WERI-Rb-1 (cell line): ENCODE data around the gene SGPL1.
A peak's percentile ranks its signal among the peaks of the same experiment; 100 is the strongest.

Experiments
- DNase-seq: peaks from one replicate; pipeline ENCODE4 v3.0.0-alpha.2; 2020
- H3K27ac ChIP-seq: fragments of 250-450 bp; sonication (Bioruptor Pico); 2 replicates; pipeline ENCODE4 v1.5.1; 2020; ENCODE audit warnings: mild to moderate bottlenecking, moderate library complexity
- H3K27me3 ChIP-seq: fragments of 250-450 bp; sonication (Bioruptor Pico); 2 replicates; pipeline ENCODE4 v1.5.1; 2021; ENCODE audit warnings: mild to moderate bottlenecking, low read depth, moderate library complexity; ENCODE audit not compliant: insufficient read depth, severe bottlenecking
- H3K36me3 ChIP-seq: fragments of 250-450 bp; sonication (Bioruptor Pico); 2 replicates; pipeline ENCODE4 v1.5.1; 2020; ENCODE audit warnings: mild to moderate bottlenecking, moderate library complexity
- H3K4me3 ChIP-seq: 2 replicates; pipeline ENCODE4 v1.5.1; 2011; ENCODE audit warnings: low read depth, mild to moderate bottlenecking, control low read depth, low read length
- H3K9me3 ChIP-seq: fragments of 250-450 bp; sonication (Bioruptor Pico); 2 replicates; pipeline ENCODE4 v1.5.1; 2021; ENCODE audit warnings: mild to moderate bottlenecking, moderate library complexity; ENCODE audit not compliant: severe bottlenecking
- TF ChIP-seq, protein P1 (sequence below): IDR thresholded peaks from 2 replicates; pipeline ENCODE4 v1.5.1; 2011; ENCODE audit warnings: low read depth, mild to moderate bottlenecking, control low read depth, inconsistent platforms, low read length

The SGPL1 gene

DNA sequence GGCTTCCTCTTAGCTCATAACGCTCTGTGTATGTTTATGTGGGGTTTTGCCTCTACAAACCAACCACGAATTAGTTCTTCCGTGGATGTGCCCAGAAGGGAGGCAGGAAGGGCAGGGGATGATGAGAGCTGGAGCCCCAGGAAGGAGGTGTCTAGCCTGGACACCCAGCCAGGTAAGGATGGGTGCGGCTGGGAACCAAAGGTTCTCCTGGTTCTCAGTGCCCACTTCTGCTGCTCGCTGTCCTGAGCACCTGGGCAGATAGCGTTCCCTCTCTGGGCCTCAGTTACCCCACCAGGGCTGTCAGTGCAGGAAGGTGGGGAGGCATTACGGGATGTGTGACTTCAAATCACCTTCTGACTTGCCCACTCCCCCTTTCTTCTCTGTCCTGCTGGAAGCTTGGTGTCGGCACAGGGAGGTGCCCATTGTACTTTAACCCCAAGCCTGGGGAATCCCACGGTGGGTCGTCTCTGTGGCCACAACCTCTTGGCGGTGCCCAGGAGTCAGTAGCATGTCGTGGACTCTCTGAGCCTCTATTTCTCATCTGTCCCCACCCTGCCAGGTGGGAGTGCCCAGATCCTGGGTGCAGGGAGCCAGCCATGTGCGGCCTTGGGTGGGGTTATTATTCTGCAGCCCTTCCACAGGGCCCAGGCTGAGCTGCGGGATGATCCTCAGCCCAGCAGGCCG lies 91.3 kb downstream of the SGPL1 start:
- Histone ChIP-seq H3K36me3 (no peaks in the 10 kb centered on the region), H3K27ac (no peak overlapping the region), H3K9me3 (no peaks in the 10 kb centered on the region), H3K4me3 (no peak overlapping the region), H3K27me3 (no peaks in the 10 kb centered on the region)
- no peak for DNase-seq
- TF ChIP-seq, protein P1, sequence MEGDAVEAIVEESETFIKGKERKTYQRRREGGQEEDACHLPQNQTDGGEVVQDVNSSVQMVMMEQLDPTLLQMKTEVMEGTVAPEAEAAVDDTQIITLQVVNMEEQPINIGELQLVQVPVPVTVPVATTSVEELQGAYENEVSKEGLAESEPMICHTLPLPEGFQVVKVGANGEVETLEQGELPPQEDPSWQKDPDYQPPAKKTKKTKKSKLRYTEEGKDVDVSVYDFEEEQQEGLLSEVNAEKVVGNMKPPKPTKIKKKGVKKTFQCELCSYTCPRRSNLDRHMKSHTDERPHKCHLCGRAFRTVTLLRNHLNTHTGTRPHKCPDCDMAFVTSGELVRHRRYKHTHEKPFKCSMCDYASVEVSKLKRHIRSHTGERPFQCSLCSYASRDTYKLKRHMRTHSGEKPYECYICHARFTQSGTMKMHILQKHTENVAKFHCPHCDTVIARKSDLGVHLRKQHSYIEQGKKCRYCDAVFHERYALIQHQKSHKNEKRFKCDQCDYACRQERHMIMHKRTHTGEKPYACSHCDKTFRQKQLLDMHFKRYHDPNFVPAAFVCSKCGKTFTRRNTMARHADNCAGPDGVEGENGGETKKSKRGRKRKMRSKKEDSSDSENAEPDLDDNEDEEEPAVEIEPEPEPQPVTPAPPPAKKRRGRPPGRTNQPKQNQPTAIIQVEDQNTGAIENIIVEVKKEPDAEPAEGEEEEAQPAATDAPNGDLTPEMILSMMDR: no peak

DNA sequence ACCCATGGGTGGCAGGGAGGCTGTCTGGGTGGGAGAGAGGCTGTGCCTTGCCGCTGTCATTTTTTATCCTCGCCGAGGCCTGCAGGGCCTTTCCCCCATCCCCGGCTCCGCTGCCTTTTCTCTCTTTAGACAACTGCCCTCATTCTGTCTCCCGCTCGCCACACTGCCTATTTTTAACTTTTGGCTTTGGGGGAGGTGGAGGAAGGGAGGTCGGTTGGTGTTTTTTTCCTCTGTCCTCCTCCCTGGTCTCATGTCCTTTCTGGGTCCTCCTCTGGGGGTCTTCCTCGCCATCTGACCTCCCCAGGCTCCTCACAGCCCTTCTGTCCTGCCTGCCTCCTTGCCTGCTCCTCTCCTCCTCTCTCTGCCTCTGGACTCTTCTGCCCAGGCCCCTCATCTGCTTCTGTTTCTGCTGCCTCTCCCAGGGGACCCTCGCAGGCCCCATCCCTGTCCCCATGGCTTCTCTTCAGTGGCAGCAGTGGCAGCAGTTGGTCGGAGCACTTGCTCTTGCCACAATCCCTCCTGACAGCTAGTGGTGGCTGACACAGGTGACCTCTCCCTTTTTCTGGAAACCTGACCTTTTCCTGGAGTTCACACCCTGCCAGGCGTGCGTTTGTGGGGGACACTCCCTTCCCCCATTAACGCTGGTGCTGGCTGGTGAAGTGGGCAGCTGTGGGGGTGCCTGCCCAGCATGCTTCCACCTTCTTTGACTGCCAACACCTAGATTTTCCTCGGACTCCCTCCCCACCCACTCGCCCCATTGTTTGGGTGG lies 92.1 kb downstream of the SGPL1 start:
- H3K27ac ChIP-seq: peak overlapping the region; percentile 11; the same call in 1 of the 2 replicates
- no peak for DNase-seq
- TF ChIP-seq, protein P1: no peak
- no peaks in the 10 kb centered on the region for H3K36me3 ChIP-seq
- no peak overlapping the region for H3K4me3 ChIP-seq
- no peaks in the 10 kb centered on the region for H3K9me3 ChIP-seq
- H3K27me3 ChIP-seq: no peaks in the 10 kb centered on the region

DNA sequence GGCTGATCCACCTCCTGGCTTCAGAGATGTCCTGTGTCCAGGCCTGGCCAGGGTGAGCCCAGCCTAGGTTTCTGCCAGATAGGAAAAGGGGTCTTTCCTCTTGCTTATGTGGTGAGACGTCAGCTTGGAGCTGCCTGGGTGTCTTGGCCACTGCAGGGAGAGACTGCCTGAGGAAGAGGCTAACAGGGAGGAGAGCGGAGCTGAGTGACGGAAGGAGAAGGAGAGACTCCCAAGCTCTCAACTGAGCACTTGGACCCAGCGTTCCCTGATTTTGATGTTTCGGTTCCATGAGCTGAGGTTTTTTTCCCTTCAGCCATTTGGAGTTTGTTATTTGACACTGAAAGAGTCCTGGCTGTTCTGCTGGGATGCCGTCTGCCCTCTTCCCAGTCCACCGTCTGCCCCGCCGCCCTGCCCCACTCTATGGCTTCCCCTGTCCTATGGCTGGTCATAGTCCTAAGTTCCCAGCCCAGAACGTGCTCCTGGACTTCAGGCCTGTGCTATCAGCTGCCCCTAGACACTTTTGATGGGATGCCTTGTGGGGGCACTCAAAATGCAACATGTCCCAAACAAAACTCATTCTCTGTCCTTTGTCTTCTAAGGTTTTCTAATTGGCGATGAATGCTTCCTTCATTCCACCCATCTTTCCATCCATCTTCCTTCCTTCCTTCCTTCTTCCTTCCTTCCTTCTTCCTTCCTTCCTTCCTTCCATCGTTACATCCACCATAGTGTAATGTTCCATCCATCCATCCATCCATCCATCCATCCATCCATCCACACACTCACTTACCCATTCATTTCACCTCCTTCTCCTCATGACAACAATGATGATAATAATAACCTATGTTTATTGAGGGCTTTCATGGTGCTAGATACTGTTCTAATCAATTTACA lies 92.9 kb downstream of the SGPL1 start:
- no peak for DNase-seq
- Histone ChIP-seq H3K9me3 (no peaks in the 10 kb centered on the region), H3K4me3 (no peak overlapping the region), H3K27ac (0 out of 2 replicates have a peak overlapping the region, but pooled peaks have one; percentile 11), H3K36me3 (no peaks in the 10 kb centered on the region), H3K27me3 (no peaks in the 10 kb centered on the region)
- TF ChIP-seq, protein P1: no peak

DNA sequence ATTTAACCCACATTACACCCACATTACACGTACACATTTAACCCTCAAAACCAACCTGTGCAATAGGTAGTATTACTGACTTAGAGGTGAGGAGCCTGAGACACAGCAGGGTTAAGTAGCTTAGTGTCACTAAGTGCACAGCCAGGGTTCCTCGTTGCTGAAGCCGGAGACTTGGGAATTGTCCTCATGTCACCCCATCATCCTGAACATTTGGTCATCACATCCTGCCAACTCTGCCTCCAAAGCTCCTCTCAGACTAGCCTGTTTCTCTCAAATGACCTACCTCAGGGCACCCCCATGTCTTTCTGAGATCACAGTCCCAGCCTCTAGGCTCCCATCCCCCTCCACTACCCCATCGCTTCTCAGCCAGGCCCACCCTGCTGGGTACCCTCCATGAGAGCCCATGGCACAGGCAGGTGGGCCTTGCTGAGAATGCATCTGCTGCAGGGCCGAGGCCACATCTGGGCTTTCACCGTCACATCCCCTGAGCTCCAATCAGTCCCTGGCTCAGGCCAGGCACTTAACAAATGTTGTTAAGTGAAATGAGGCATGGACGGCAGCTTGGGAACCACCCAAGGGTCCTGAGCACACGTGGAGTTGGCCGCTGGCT lies 93.7 kb downstream of the SGPL1 start:
- TF ChIP-seq, protein P1: no peak
- no peaks in the 10 kb centered on the region for H3K27me3 ChIP-seq
- no peaks in the 10 kb centered on the region for H3K9me3 ChIP-seq
- DNase-seq: peak; percentile 89
- no peak overlapping the region for H3K4me3 ChIP-seq
- no peaks in the 10 kb centered on the region for H3K36me3 ChIP-seq
- peak overlapping the region; percentile 65 for H3K27ac ChIP-seq

DNA sequence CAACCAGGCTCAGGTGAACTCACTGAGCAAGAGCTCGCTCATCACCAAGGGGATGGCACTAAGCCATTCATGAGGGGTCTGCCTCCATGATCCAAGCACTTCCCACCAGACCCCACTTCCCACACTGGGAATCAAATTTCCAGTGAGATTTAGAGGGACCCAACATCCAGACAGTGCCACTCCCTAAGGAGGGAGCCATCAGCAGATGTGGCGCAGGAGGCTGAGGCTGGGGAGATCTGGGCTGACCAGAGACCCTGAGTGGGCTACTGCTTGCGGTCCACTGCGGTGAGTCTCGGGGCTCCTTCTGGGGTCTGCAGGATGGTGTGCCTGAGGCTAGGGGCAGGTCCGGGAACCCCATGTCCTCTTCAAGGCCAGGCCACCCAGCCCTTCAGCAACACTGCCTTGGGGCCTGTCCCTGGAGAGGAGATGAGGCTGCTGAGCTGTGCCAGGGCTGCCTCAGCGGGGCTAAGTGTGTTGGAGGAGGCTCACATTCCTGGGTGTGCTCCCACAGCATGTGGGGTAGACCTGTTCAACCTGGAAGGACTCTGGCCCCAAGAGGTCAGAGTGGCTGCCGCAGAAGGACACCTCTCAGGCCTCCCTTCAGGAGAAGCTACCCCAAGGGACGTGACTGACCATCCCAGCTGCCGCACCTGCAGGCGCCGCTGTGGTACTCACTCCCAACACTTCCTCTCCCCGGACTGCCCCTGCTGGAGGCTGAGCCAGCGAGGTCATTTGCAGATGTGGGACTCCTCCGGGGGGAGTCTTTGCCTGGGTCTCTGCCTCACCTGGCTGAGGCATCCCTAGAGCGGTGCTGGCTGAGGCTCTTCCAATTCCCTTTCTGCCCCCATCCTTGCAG lies 95.0 kb downstream of the SGPL1 start:
- Histone ChIP-seq H3K4me3 (no peak overlapping the region), H3K27ac (peak overlapping the region; percentile 65), H3K36me3 (no peaks in the 10 kb centered on the region), H3K9me3 (no peaks in the 10 kb centered on the region), H3K27me3 (no peaks in the 10 kb centered on the region)
- DNase-seq: no peak
- TF ChIP-seq, protein P1: no peak
